Mesothelial cell of epicardium (in vitro differentiated cells): ENCODE results near the gene CCDC110. TPM values are rescaled to one million over a fixed set of nuclear protein-coding genes. Genes with fewer than 3 reads are reported as not detected.

ENCODE experiments used
- DNase-seq, 2 experiments: peaks; one replicate each; pipeline ENCODE4 v3.0.0; 2021; ENCODE audit warnings: low spot score in 2 of 2; ENCODE audit not compliant: unreplicated experiment in 2 of 2
- H3K27ac Mint-ChIP-seq: 2 replicates; pipeline ENCODE4 v1.8.0; 2021; ENCODE audit warnings: mixed read lengths
- H3K27me3 Mint-ChIP-seq: 2 replicates; pipeline ENCODE4 v1.8.0; 2021; ENCODE audit warnings: low read depth, mixed read lengths
- H3K36me3 Mint-ChIP-seq: 2 replicates; pipeline ENCODE4 v1.8.0; 2021; ENCODE audit warnings: mixed read lengths
- H3K4me1 Mint-ChIP-seq: 2 replicates; pipeline ENCODE4 v1.8.0; 2021; ENCODE audit warnings: mixed read lengths
- H3K4me3 Mint-ChIP-seq: 2 replicates; pipeline ENCODE4 v1.8.0; 2021; ENCODE audit warnings: mild to moderate bottlenecking, moderate library complexity, mixed read lengths
- H3K9me3 Mint-ChIP-seq: 2 replicates; pipeline ENCODE4 v1.8.0; 2021; ENCODE audit warnings: mixed read lengths
- CTCF ChIP-seq: fragments of 200-600 bp; sonication (generic); IDR thresholded peaks from one replicate; pipeline ENCODE4 v1.5.0; 2021; ENCODE audit warnings: antibody characterized with exemption; ENCODE audit not compliant: unreplicated experiment
- total RNA-seq: library from RNA; stranded (reverse); gene quantifications from 3 replicates; pipeline ENCODE4 v1.2.1, GENCODE V29; 2021

The CCDC110 gene
- total RNA-seq, 1 donor from 2014 or later: 2.0 TPM

GRCh38 chr4:185457136-185457535 is 14.4 kb downstream of the CCDC110 start:
- no peak overlapping the region for H3K27ac Mint-ChIP-seq
- no peaks in the 10 kb centered on the region for H3K27me3 Mint-ChIP-seq
- no peak for DNase-seq
- H3K4me1 Mint-ChIP-seq: no peaks in the 10 kb centered on the region
- H3K4me3 Mint-ChIP-seq: no peak overlapping the region
- no peak for TF ChIP-seq CTCF
- H3K36me3 Mint-ChIP-seq: no peaks in the 10 kb centered on the region
- no peaks in the 10 kb centered on the region for H3K9me3 Mint-ChIP-seq

- Mint-ChIP-seq H3K36me3 (no peaks in the 10 kb centered on the region), H3K4me3 (no peak overlapping the region), H3K4me1 (no peaks in the 10 kb centered on the region), H3K9me3 (no peaks in the 10 kb centered on the region), H3K27me3 (no peaks in the 10 kb centered on the region), H3K27ac (no peak overlapping the region)
- no peak for TF ChIP-seq CTCF
- DNase-seq: no peak
Observed at GRCh38 chr4:185456131-185456530, 15.4 kb downstream of the CCDC110 start.

- Mint-ChIP-seq H3K9me3 (no peaks in the 10 kb centered on the region), H3K27ac (no peak overlapping the region), H3K36me3 (no peaks in the 10 kb centered on the region), H3K27me3 (no peaks in the 10 kb centered on the region), H3K4me3 (no peak overlapping the region), H3K4me1 (no peaks in the 10 kb centered on the region)
- TF ChIP-seq CTCF: no peak
- no peak for DNase-seq
Observed at GRCh38 chr4:185445209-185445608, 26.3 kb downstream of the CCDC110 start.

GRCh38 chr4:185441479-185441878 is 30.1 kb downstream of the CCDC110 start:
- no peak overlapping the region for H3K4me3 Mint-ChIP-seq
- no peaks in the 10 kb centered on the region for H3K36me3 Mint-ChIP-seq
- no peak for TF ChIP-seq CTCF
- H3K4me1 Mint-ChIP-seq: no peaks in the 10 kb centered on the region
- no peaks in the 10 kb centered on the region for H3K27me3 Mint-ChIP-seq
- no peaks in the 10 kb centered on the region for H3K9me3 Mint-ChIP-seq
- no peak for DNase-seq
- H3K27ac Mint-ChIP-seq: no peak overlapping the region

- DNase-seq: no peak
- Mint-ChIP-seq H3K27me3 (no peaks in the 10 kb centered on the region), H3K4me1 (no peaks in the 10 kb centered on the region), H3K4me3 (no peak overlapping the region), H3K9me3 (no peaks in the 10 kb centered on the region), H3K36me3 (no peaks in the 10 kb centered on the region), H3K27ac (no peak overlapping the region)
- TF ChIP-seq CTCF: no peak
Observed at GRCh38 chr4:185437809-185438208, 33.7 kb downstream of the CCDC110 start.

- Mint-ChIP-seq H3K4me3 (no peak overlapping the region), H3K4me1 (no peaks in the 10 kb centered on the region), H3K27ac (no peak overlapping the region), H3K36me3 (no peaks in the 10 kb centered on the region), H3K9me3 (no peaks in the 10 kb centered on the region), H3K27me3 (no peaks in the 10 kb centered on the region)
- DNase-seq: no peak
- no peak for TF ChIP-seq CTCF
Observed at GRCh38 chr4:185435466-185435865, 36.1 kb downstream of the CCDC110 start.
